HG02610 (cell line): ENCODE results near the gene KHDC1L.
A peak's percentile ranks its signal among the peaks of the same experiment; 100 is the strongest.
"Not testable (repeated sequence)": the region's sequence is repeated elsewhere in the genome, so short reads cannot be mapped to it uniquely, and the experiment has no call there.

Experiments used
- ATAC-seq: cut with Tn5 transposase; IDR thresholded peaks from one replicate; pipeline ENCODE4 v1.9.1; 2021; ENCODE audit warnings: mild to moderate bottlenecking, moderate library complexity; ENCODE audit not compliant: unreplicated experiment

The KHDC1L gene

DNA sequence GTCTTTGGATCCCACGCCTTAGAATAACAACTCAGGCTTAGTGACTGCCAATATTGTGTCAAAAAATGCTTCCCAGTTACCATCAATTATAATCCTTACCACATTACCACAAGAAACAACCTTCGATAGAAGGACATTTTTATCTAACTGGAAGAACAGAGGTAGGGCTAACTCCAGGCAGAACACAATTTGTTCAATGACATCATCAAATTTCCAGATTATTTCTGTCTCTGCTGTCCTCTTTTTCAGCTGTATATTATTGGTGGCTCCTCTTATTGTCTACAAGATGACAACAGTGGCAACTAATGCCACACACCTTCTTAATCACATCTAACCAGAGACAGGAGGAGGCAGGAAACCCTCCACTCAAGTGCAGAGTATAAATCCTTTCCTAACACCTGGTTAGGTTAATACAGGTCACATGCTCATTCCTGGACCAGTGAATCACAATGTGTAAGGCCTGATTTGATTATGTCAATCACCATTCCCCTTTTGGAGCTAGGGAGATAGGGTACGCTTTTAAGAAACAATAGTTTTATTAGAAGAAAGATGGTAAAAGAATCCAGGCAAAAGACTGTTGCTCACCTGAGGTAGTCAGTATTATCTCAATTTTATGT, 18.0 kb downstream of the KHDC1L start:
- ATAC-seq, result no peak

DNA sequence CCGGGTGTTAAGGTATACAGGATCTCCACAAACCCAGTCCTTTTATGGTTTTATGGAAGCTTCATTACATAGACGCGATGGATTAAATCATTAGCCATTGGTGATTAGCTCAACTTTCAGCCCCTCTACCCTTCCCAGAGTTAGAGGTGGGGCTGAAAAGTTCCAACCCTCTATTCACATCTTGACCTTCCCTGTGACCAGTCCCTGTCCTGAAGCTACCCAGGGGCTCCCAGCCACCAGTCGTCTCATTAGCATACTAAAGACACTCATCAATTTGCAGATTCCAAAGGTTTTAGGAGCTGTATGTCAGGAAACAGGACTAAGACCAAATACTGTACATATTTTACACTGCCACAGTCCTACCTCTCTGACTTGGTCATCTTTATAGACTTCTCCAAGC, 21.0 kb downstream of the KHDC1L start:
- no peak for ATAC-seq

- no peak for ATAC-seq
Observed at GRCh38 chr6:73203098-73203497, 22.2 kb downstream of the KHDC1L start.

- ATAC-seq, result no peak
Observed at GRCh38 chr6:73200735-73201134, 24.6 kb downstream of the KHDC1L start.

GRCh38 chr6:73200247-73200646, 25.0 kb downstream of the KHDC1L start:
- no peak for ATAC-seq

- no peak for ATAC-seq
Observed at GRCh38 chr6:73194744-73195143, 30.6 kb downstream of the KHDC1L start.

DNA sequence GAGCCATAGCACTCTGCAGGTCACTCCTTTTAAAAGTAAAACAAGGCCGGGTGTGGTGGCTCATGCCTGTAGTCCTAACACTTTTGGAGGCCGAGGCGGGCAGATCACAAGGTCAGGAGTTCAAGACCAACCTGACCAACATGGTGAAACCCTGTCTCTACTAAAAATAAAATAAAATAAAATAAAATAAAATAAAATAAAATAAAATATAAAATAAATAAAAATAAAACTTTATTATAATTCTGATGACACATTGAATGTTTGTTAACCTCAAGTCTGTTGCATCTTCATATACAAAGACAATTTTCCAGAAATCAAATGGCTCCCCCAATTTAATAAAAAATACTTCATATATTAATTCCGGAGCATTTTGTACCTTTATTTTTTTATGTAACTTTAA, 32.0 kb downstream of the KHDC1L start:
- not testable (repeated sequence) for ATAC-seq

GRCh38 chr6:73182021-73182607, 43.2 kb downstream of the KHDC1L start:
- peak; percentile 25 for ATAC-seq

DNA sequence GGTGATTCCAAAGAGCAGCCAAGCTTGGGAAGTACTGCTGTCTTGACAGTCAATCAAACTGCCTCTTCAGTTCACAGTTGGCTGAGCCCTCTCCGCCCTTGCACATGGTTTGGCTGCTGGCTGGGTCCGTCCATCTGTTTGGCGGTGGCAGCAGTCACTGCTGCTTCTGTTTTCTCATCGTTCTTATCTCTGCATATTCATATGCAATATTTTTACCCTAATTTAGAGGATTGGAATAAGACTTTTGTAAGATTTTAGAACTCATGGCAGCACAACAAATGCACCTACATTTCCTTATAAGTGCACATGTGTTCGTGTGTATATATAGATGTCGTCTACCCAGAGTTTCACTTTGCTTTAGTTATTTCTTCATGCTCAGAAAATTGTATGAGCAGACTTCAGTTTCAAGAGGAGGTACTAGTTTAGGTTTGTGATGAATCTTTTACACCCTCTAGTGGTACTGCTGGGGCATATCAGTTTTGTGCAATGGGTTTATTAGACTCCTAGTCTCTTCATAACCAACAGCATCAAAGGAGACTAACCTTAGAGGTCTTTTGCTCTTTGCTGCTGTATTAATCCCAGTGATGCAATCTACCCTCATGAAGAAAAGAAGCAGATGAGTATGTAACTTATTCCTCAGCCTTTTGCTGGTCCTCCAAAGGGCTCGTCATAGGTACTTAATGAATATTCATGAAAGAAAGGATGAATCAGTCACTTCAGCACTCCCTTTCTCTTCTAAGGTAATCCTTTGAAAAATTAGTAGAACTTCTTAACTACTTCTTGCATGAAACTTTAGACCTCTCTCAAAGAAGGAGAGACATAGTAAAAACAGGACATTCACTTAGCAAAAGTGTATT, 44.3 kb downstream of the KHDC1L start:
- peak; percentile 70 for ATAC-seq

DNA sequence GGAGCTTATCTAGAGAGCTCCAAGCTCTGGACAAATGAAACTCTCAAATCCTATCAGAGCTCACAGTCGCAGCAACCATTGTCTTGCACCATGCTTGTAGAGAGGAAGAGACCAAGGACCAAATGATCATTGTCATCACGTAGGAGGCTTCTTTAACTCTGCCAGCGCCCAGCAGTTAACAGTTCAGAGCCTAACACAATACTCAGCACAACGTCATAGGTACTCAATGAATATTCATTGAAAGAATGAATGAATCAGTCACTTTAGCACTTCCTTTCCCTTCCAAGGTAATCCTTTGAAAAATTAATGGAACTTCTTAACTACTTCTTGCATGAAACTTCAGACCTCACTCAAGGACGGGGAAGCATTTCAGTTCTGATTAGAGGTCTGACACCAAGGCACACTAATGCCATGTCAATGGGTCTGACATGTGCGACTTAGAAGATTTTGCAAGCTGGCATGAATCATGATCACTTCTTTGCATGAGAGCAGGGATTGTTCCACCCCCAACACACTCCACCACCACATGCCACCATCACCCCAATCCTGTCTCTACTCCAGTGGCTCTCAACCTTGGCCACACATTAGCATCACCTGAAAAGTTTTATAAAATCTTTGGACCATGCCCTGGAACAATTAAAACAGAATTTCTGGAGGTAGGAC, 45.1 kb downstream of the KHDC1L start:
- ATAC-seq, result peak; percentile 1

DNA sequence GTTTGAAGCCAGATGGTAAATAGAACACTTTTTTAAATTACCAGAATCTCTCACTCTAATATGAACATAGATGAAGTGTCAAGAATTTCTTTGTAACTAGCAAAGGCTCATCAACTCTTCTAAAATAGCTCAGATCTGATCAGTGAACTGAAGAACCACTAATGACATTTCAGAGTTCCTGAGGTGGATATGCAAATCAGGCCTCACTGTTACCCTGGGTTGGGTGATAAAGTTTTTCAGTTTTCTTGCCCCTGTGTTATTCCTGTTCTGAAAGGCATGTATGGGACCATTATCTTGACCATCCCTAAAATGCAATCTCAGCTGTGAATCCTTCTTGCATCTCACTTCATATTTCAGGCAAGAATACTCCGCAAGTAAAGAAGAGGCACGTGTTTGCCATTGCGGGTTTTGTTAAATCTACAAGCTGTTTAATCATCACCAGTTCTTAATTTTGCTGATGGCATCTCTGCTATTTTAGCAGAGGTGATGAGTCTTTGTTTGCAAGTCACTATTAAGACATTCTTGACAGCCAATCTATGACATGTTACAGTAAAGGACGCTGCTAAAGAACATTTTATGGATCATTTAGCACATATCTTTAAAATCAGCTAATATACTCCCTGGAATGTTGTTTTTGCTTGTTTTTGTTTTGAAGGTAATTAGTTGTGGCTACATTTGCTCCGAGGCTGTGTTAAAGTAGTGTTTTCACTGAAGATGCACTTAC, 47.9 kb downstream of the KHDC1L start:
- ATAC-seq, result peak; percentile 64

DNA sequence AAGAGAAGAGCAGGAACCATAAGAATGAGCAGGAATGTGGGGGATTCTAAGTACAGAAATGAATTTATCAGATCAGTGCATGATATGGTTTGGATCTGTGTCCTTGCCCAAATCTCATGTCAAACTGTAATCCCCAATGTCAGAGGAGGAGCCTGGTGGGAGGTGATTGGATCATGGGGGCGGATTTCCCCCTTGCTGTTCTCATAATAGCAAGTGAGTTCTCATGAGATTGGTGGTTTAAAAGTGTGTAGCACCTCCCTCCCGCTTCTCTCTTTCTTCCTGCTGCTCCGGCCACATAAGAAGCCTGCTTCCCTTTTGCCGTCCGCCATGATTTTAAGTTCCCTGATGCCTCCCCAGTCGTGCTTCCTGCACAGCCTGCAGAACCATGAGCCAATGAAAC, 49.2 kb downstream of the KHDC1L start:
- ATAC-seq, result no peak

GRCh38 chr6:73174646-73175045, 50.6 kb downstream of the KHDC1L start:
- no peak for ATAC-seq
